ENCODE data around the gene PHF1.

The PHF1 gene

DNA sequence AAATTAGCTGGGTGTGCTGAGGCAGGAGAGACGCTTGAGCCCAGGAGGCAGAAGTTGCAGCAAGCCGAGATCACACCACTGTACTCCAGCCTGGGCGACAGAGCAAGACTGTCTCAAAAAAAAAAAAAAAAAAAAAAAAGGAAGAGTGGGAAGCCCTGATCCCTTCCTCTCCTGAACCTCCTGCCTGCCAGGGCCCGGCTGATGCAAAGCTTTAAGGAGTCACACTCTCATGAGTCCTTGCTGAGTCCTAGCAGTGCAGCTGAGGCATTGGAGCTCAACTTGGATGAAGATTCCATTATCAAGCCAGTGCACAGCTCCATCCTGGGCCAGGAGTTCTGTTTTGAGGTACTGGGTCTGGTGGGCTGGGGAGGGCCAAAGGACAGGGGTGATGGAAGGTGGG is 24.1 kb downstream of the PHF1 start:
- Histone ChIP-seq H3K27me3 (ENCODE audit: control insufficient read depth, low read length) (no peaks in the 10 kb centered on the region), H3K9me2 (replicated peaks; ENCODE audit: control insufficient read depth, low read length) (no peaks in the 10 kb centered on the region), H3K27ac (ENCODE audit: low read depth, low read length) (no peak overlapping the region), H3K79me2 (ENCODE audit: control insufficient read depth, low read length) (peaks cover 24% of the 10 kb centered on the region), H3K9me3 (ENCODE audit: control insufficient read depth, insufficient read depth, low read length) (no peaks in the 10 kb centered on the region), H3K4me2 (ENCODE audit: low read length) (no peak overlapping the region), H4K20me1 (ENCODE audit: control insufficient read depth, insufficient read depth, low read depth, low read length) (no peaks in the 10 kb centered on the region), H3K36me3 (ENCODE audit: control insufficient read depth, low read length) (peaks cover 38% of the 10 kb centered on the region), H3K4me1 (ENCODE audit: control insufficient read depth, low read length) (peaks cover 32% of the 10 kb centered on the region), H3F3A (ENCODE audit: control insufficient read depth, insufficient read depth) (peaks cover 8% of the 10 kb centered on the region; the same call in 1 of the 2 replicates), H3K4me3 (ENCODE audit: low read length) (no peak overlapping the region)
- TF ChIP-seq EZH2phosphoT487 (IDR thresholded peaks at IDR 0.05; ENCODE audit: borderline replicate concordance, low read length) = no peak

DNA sequence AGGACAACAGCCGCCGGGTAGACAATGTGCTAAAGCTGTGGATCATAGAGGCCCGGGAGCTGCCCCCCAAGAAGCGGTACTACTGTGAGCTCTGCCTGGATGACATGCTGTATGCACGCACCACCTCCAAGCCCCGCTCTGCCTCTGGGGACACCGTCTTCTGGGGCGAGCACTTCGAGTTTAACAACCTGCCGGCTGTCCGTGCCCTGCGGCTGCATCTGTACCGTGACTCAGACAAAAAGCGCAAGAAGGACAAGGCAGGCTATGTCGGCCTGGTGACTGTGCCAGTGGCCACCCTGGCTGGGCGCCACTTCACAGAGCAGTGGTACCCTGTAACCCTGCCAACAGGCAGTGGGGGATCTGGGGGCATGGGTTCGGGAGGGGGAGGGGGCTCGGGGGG is 26.9 kb downstream of the PHF1 start:
- Histone ChIP-seq H4K20me1 (ENCODE audit: control insufficient read depth, insufficient read depth, low read depth, low read length) (no peaks in the 10 kb centered on the region), H3K9me2 (replicated peaks; ENCODE audit: control insufficient read depth, low read length) (no peaks in the 10 kb centered on the region), H3K9me3 (ENCODE audit: control insufficient read depth, insufficient read depth, low read length) (no peaks in the 10 kb centered on the region), H3F3A (ENCODE audit: control insufficient read depth, insufficient read depth) (no peaks in the 10 kb centered on the region), H3K79me2 (ENCODE audit: control insufficient read depth, low read length) (peaks cover 4% of the 10 kb centered on the region), H3K4me1 (ENCODE audit: control insufficient read depth, low read length) (peaks cover 5% of the 10 kb centered on the region), H3K36me3 (ENCODE audit: control insufficient read depth, low read length) (peaks cover 58% of the 10 kb centered on the region), H3K27ac (ENCODE audit: low read depth, low read length) (no peak overlapping the region), H3K4me3 (ENCODE audit: low read length) (no peak overlapping the region), H3K4me2 (ENCODE audit: low read length) (no peak overlapping the region), H3K27me3 (ENCODE audit: control insufficient read depth, low read length) (no peaks in the 10 kb centered on the region)
- no peak for TF ChIP-seq EZH2phosphoT487 (IDR thresholded peaks at IDR 0.05; ENCODE audit: borderline replicate concordance, low read length)
- TF ChIP-seq, protein P1, sequence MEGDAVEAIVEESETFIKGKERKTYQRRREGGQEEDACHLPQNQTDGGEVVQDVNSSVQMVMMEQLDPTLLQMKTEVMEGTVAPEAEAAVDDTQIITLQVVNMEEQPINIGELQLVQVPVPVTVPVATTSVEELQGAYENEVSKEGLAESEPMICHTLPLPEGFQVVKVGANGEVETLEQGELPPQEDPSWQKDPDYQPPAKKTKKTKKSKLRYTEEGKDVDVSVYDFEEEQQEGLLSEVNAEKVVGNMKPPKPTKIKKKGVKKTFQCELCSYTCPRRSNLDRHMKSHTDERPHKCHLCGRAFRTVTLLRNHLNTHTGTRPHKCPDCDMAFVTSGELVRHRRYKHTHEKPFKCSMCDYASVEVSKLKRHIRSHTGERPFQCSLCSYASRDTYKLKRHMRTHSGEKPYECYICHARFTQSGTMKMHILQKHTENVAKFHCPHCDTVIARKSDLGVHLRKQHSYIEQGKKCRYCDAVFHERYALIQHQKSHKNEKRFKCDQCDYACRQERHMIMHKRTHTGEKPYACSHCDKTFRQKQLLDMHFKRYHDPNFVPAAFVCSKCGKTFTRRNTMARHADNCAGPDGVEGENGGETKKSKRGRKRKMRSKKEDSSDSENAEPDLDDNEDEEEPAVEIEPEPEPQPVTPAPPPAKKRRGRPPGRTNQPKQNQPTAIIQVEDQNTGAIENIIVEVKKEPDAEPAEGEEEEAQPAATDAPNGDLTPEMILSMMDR (IDR thresholded peaks at IDR 0.05; ENCODE audit: low read depth, low read length, poor library complexity, severe bottlenecking) = no peak

DNA sequence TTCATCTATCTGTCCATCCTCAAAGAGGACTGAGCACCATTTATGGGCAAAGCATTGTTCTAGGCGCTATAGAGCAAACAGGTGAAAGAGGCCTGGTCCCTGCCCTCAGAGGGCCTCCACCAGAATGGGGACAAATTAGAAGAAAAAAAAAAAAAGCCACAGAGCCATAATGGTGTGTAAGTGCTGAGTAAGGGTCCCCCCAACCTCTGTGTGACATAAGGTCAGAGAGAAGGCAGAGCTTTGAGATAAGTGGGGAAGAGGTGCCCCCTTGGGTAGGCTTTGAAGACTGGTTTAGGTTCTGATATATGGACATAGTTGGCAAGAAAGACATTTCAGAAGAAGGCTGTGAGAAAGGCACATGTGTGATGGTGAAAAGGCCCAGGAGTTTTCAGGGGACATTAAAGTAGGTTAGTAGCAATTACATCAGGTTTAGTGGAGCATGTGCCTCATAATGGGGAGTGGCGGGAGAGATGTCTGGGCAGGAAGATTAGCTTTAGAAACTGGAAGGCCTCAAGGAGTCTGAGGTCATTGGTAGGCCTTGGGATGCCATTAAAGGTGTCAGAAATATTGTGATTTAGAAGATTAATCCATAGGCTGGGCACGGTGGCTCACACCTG is 28.3 kb downstream of the PHF1 start:
- no peak overlapping the region for H3K4me3 ChIP-seq (ENCODE audit: low read length)
- H3F3A ChIP-seq (ENCODE audit: control insufficient read depth, insufficient read depth) = no peaks in the 10 kb centered on the region
- no peaks in the 10 kb centered on the region for H4K20me1 ChIP-seq (ENCODE audit: control insufficient read depth, insufficient read depth, low read depth, low read length)
- no peaks in the 10 kb centered on the region for H3K79me2 ChIP-seq (ENCODE audit: control insufficient read depth, low read length)
- H3K4me2 ChIP-seq (ENCODE audit: low read length) = no peak overlapping the region
- H3K9me2 ChIP-seq (replicated peaks; ENCODE audit: control insufficient read depth, low read length) = no peaks in the 10 kb centered on the region
- H3K27me3 ChIP-seq (ENCODE audit: control insufficient read depth, low read length) = no peaks in the 10 kb centered on the region
- TF ChIP-seq EZH2phosphoT487 (IDR thresholded peaks at IDR 0.05; ENCODE audit: borderline replicate concordance, low read length) = no peak
- TF ChIP-seq, protein P1 (IDR thresholded peaks at IDR 0.05; ENCODE audit: low read depth, low read length, poor library complexity, severe bottlenecking) = no peak
- no peaks in the 10 kb centered on the region for H3K4me1 ChIP-seq (ENCODE audit: control insufficient read depth, low read length)
- H3K27ac ChIP-seq (ENCODE audit: low read depth, low read length) = no peak overlapping the region
- peaks cover 65% of the 10 kb centered on the region for H3K36me3 ChIP-seq (ENCODE audit: control insufficient read depth, low read length)
- no peaks in the 10 kb centered on the region for H3K9me3 ChIP-seq (ENCODE audit: control insufficient read depth, insufficient read depth, low read length)

DNA sequence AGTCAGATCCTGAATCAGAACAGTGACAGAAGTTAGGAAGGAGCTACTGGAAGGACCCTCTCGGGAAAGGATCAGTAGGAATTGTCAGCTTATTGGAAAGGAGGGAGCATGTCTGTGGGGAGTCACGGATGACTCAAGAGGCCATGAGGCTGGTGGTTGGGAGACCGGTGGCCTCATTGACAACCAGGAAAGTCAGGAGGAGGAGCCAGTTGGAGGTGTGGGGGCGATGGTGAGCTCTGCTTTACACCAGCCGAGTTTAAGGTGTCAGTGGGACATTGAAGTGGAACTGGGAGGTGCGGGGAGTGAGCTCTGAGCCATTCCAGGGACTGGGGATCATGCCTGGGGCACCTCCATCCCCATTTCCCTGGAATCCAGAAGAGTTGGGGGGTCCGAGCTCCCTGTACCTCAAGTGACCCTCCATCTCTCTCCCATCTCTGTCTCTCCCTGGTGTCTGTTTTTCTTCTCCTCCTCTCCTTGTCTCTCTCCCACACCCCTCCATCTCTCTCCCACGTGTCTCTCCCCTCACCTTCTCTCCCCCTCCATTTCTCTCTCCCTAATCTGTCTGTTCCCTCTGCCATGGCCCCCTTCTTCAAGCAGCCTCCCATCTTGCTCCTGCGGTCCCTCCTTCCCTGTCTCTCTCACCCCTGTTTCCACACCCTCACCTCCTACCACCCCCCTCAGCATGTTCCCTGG is 29.3 kb downstream of the PHF1 start:
- Histone ChIP-seq H3K4me2 (ENCODE audit: low read length) (no peak overlapping the region), H3K36me3 (ENCODE audit: control insufficient read depth, low read length) (peaks cover 71% of the 10 kb centered on the region)
- no peak for TF ChIP-seq EZH2phosphoT487 (IDR thresholded peaks at IDR 0.05; ENCODE audit: borderline replicate concordance, low read length)
- TF ChIP-seq, protein P1 (IDR thresholded peaks at IDR 0.05; ENCODE audit: low read depth, low read length, poor library complexity, severe bottlenecking) = no peak

More for the DNA sequence above, 29.3 kb downstream of the PHF1 start:
- no peaks in the 10 kb centered on the region for H3K27me3 ChIP-seq (ENCODE audit: control insufficient read depth, low read length)
- no peak overlapping the region for H3K27ac ChIP-seq (ENCODE audit: low read depth, low read length)
- H3F3A ChIP-seq (ENCODE audit: control insufficient read depth, insufficient read depth) = 0 out of 2 replicates have a peak, but pooled peaks cover 3% of the 10 kb centered on the region
- no peaks in the 10 kb centered on the region for H3K9me2 ChIP-seq (replicated peaks; ENCODE audit: control insufficient read depth, low read length)
- no peaks in the 10 kb centered on the region for H3K9me3 ChIP-seq (ENCODE audit: control insufficient read depth, insufficient read depth, low read length)
- no peaks in the 10 kb centered on the region for H3K79me2 ChIP-seq (ENCODE audit: control insufficient read depth, low read length)
- H4K20me1 ChIP-seq (ENCODE audit: control insufficient read depth, insufficient read depth, low read depth, low read length) = no peaks in the 10 kb centered on the region
- H3K4me1 ChIP-seq (ENCODE audit: control insufficient read depth, low read length) = no peaks in the 10 kb centered on the region
- H3K4me3 ChIP-seq (ENCODE audit: low read length) = no peak overlapping the region
